Measurements from ENCODE around the gene C2orf49.
"Not testable (repeated sequence)": the region's sequence is repeated elsewhere in the genome, so short reads cannot be mapped to it uniquely, and the experiment has no call there.

Gene C2orf49

DNA sequence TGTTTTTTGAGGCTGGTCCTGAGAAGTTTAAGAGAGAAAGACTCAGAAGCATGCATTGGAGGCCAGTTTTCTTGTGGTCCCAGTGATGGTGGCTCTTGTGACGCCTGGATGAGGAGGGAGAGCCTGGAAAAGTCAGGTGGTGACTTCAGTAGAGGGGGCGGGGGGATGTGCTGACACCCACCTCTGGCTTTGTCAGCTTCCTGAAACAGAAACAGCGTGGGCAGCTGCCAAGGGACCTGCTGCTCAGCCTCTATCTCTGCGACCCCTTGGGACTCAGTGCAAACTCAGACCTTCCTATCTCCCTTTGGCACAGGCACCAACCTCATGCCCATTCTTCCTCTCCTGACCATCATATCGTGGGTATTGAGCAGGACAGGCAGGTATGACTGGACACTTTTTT is 14.2 kb upstream of the C2orf49 start:
- DNase-seq: no peak

DNA sequence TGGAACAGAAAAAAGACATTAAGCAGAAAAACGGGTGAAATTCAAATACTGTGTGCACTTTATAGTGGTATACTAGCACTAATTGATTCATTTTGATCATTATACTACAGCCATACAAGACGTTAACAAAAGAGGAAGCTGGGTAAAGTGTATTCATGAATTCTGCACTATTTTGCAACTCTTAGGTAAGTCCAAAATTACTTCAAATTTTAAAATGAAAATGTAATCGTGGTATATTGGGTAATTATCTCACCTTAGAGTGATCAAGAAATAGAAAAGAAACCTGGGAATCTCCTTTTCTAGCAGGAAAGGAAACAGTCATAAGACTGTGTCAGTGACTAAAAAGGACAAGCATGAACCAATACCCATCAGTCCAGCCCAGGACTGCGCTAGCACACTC is 13.2 kb upstream of the C2orf49 start:
- no peak for DNase-seq

- no peak for DNase-seq
Observed at GRCh38 chr2:105324732-105325131, 12.6 kb upstream of the C2orf49 start.

DNA sequence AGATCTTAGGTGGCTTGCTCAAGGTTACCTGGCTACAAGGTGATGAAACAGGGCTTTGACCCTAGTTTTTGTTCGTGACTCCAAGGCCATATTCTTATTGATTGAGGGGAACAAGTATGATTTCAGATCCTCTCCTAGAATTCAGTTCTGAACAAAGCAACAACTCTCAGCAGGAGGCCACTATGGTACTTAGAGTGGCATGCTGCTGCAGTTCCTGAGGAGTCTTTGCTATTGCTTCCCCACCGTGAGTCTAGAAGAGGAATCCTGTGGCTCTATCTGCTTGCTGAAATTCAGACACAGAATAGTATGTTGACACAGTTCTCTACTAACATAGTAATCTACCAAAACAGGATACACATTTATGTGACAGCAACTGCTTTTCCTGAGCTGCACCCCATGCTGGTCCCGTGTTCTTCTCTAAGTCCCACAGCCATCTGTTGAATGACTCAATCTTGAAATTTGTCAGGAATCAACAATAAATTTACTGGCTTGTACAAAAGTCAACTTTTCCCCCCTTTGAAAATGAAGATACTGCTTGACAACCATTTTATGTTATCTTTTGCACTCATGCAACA is 11.9 kb upstream of the C2orf49 start:
- DNase-seq: no peak

DNA sequence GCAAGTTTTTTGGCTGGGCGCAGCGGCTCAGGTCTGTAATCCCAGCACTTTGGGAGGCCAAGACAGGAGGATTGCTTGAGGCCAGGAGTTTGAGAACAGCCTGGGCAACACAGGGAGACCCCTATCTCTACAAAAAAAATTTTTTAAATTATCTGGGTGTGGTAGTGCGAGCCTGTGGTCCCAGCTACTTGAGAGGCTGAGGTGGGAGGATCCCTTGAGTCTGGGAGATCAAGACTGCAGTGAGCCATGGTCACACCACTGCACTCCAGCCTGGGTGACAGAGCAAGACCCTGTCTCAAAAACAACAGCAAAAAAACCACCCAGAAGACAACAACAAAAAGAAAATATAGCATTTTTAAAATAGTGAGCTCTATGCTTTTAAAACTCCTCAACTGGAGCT is 10.1 kb upstream of the C2orf49 start:
- not testable (repeated sequence) for DNase-seq

GRCh38 chr2:105327690-105328089 is 9.7 kb upstream of the C2orf49 start:
- DNase-seq: no peak

GRCh38 chr2:105328281-105329196 is 8.8 kb upstream of the C2orf49 start:
- peak; percentile 17 for DNase-seq

- peak; percentile 21 for DNase-seq
Observed at GRCh38 chr2:105329197-105329554, 8.2 kb upstream of the C2orf49 start.

- peak; percentile 47 for DNase-seq
Observed at GRCh38 chr2:105329561-105330495, 7.5 kb upstream of the C2orf49 start, which contains the start of gene TGFBRAP1. TSS of gene TGFBRAP1 (minus strand) at chr2:105329735. CDS start at chr2:105308301, 21,434 bp downstream.

- no peak for DNase-seq
Observed at GRCh38 chr2:105330681-105331375, 6.5 kb upstream of the C2orf49 start.

DNA sequence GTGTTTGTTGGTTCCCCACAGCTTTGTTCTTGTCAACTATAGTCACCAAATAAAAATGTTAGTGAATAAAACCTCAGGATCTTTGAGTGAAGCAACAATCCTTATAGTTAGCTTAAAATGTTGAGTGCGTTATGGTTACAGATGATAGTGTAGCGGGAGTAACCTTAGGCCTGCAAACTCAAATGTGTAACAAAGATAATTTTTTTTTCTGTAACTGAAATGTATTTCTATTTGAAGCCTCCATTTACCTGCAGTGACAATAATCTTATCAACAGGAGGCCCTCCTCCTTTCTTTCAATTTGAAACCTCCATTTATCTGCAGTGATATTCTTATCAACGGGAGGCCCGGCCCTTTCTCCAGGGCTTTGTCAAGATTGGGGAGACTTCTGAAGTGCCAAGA is 3.1 kb upstream of the C2orf49 start:
- no peak for DNase-seq

DNA sequence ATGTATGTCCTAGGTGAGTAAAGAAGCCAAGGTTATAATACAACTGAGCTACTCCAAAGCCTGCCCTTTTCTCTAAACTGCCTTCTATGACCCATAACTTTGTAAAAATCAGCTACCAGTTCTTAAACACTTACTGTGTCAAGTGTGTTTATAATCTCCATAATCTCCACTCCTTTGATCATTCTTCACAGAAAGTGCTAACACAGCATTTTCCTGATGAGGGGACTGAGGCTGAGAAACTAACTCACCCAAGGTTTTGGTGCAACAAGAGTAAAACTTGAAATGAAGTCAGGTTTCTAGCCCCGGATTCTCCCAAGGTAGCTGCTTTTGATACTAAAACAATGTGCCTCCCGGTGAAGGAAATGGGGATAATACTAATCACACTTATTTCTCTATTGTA is 1.9 kb upstream of the C2orf49 start:
- DNase-seq: no peak

DNA sequence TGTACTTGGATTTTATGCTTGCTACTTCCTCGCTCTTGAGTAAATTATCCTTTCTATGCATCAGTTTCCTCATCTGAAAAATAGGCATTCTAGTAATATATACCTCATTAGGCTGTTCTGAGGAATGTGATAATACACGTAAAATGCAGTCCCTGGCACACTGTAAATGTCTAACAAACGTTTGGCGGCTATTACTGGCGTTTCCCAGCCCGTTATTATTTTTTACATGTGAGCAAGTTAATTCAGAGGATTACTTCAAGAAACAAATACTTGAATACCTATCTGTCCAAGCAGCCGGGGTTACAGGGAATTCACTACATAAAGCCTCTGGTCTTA is 586 bp upstream of the C2orf49 start:
- no peak for DNase-seq

DNA sequence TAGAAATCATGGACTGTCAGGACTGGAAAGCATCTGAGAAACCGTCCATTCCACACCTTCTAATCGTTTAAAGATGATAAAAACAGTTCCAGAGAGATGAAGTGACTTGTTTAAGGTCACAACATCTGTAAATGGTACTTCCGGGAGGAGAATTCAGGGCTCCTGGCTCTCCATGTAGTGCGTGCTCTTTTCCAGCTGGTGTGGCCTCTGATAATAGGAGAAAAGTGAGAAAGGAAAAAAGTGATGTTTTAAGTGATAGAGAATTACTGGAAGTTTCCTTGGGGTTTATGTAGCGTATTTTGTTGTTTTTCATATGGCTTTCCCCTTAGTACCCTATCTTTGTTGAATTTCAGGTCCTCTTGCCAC is 663 bp downstream of the C2orf49 start:
- no peak for DNase-seq

- DNase-seq: no peak
Observed at GRCh38 chr2:105339414-105339813, 2.1 kb downstream of the C2orf49 start.

DNA sequence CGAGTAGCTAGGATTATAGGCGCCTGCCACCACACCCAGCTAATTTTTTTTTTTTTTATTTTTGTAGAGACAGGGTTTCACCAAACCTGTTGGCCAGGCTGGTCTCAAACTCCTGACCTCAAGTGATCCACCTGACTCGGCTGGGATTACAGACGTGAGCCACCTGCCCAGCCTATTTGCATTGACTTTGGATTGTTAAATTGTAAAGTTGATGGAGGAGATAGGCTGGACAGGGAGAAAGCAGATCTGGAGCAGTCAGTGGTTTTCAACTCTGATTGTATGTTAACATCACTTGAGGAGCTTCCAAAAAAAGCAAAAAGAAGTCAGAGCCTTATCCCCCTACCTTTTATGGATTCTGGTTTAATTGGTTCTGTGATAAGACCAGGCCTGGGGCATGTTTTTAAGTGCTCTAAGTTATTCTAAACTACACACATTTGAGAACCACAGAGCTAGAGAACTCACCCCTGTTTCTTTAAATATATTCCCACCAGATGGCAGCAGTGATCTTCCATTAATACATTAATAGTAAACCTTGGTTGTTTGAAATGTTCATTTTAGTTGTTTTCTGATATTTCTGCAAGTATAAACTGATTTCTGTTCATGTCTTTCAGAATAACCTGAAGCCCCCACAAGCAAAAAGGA is 7.5 kb downstream of the C2orf49 start:
- no peak for DNase-seq

DNA sequence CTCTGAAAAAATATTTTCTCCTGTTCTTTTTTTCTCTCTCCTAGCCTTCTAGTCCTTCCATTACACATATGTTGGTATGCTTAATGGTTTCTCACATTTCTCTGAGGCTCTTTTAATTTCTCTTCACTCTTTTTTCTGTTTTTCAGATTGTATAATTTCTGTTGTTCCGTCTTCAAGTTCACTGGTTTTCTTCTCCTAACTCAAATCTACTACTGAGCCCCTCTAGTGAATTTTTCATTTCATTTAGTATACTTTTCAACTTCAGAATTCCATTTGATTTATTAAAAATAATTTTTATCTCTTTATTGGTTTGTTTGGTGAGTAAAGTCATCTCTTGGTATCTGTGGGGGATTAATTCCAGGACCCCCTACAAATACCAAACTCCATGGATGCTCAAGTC is 19.8 kb downstream of the C2orf49 start:
- DNase-seq: no peak

DNA sequence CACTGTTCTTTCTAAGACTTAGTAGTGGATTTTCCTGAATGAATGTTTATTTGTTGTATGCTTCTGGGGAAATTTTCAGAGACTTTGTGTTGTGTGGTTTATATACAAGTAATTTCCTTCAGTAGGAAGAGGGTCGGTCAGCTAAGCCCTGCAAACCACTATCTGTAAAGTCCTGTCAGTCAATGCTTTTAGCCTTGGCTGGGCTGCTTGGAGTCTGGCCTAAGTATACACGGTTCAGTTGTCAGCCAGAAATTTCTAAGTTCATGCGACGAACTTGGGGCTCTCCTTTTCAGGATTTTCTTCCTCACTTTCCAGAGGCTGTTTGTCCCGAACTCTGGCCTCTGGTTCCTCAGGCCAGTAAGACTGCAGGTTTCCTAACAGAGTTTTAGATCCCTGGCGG is 21.3 kb downstream of the C2orf49 start:
- DNase-seq: no peak

DNA sequence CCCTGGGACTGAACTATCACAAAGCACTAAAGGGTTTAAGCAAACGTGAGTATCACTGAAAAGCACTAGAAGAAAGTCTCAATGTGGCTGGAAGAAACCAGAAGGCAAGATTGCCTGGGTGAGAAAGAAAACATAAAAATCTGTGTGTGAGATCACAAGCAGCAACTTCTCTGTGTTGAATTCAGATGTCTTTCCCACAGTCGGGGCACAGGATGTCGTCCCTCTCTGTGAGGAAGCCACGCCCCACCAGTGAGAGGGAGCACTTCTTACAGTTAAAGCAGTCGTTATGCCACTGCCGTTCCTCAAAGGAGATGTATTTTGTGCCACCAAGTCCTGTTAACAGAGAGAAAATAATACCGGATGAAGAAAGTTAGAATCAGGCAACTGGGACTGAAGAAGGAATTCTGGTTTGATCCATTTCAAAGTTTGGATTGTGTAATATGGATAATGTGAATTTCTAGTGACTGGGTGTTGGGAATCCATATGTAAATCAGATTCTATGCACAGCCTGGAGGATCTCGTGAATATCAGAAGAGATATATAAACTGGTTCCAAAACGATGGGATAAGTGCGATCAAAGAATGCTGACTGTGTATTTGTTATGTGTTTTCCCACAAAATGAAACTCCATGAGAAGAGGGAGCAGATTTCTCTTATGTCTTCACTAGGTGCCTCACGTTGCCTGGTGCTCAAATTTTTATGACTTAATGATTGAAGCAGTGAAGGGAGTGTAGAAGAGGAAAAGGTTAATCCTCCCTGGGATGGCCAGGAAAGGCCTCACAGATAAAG is 24.0 kb downstream of the C2orf49 start:
- DNase-seq: no peak

DNA sequence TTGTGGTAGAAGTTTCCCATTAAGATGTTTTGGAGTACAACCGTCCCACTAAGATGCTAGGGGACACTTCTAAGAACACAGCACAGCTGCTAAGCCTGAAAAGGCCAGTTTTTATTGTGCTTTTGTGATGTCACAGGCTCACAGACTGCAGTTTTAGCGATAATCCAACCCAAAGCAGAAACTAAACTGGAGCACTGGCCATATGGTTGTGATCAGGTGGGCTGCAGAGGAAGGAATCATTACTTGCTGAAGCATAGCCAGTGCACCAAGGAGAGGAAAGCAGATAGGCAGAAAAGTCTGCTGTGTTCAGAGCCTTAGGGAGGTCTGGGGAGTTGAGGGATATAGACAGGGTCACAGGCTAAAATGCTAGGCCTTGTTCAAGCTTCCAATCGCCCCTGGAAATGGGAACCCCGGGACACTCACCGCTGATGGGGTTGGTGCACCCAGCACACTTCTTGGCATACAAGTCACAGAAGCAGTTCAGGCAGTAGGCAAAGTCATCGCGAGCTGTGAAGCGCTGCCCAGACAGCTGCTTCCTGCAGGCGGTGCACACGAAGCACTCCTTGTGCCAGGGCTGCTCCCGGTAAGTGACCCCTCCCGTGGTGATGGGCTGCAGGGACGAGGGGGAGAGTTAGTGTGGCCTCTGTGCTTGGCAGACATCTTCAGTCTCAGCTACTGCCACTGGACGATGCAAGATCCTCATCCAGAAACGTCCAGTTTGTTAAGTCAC is 25.7 kb downstream of the C2orf49 start:
- DNase-seq: no peak
